ENCODE data around the gene EIF4E1B. TPM values are rescaled to one million over a fixed set of nuclear protein-coding genes. Genes with fewer than 3 reads are reported as not detected.

EIF4E1B gene
- total RNA-seq, 1 experiment from 2014 or later, result not detected

DNA sequence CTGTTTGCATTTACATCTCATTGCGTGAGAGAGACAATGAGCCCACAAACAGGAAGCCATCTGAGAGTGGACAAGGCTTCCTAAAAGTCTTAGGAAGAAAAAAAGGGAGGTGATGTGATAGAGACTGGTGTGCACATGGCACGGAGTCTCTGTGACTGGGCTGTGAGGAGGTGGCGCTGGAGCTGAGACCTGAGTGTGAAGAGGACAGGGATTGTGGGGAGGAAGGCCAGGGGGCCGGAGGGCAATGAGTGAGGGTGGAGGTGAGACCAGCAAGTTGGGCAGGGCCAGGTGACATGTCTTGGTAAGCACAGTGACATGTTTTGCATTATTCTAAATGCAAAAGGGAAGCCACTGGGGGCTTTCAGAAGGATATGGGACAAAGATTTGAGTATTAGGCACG is 61.9 kb downstream of the EIF4E1B start:
- peak overlapping the region; percentile 73 for H3K27ac Mint-ChIP-seq (ENCODE audit: unreplicated experiment)
- CTCF ChIA-PET, result interaction anchor here (2.8 kb wide), 1 partner anchor 31 kb away, joined by 10 read pairs; no protein-coding TSS in a partner anchor
- peaks cover 29% of the 10 kb centered on the region for H3K4me1 Mint-ChIP-seq (ENCODE audit: low read depth, unreplicated experiment)
- intact Hi-C loops (cut with micrococcal nuclease; ENCODE audit: unreplicated experiment), result no loop called here
- H3K4me3 Mint-ChIP-seq (ENCODE audit: low read depth, unreplicated experiment), result peak overlapping the region; percentile 66
- no peak for TF ChIP-seq CTCF (IDR thresholded peaks at IDR 0.05; ENCODE audit: unreplicated experiment)
- H3K27me3 Mint-ChIP-seq (ENCODE audit: unreplicated experiment), result peaks cover 33% of the 10 kb centered on the region
- peaks cover 5% of the 10 kb centered on the region for H3K36me3 Mint-ChIP-seq (ENCODE audit: insufficient read depth, unreplicated experiment)
- no TSS peak for BruUV-seq (replicated peaks)
- peak; percentile 19 for DNase-seq
- no peaks in the 10 kb centered on the region for H3K9me3 Mint-ChIP-seq (ENCODE audit: low read depth, unreplicated experiment)

- H3K27me3 Mint-ChIP-seq (ENCODE audit: unreplicated experiment), result peaks cover 39% of the 10 kb centered on the region
Measured at GRCh38 chr5:176692839-176693476, 62.5 kb downstream of the EIF4E1B start.

DNA sequence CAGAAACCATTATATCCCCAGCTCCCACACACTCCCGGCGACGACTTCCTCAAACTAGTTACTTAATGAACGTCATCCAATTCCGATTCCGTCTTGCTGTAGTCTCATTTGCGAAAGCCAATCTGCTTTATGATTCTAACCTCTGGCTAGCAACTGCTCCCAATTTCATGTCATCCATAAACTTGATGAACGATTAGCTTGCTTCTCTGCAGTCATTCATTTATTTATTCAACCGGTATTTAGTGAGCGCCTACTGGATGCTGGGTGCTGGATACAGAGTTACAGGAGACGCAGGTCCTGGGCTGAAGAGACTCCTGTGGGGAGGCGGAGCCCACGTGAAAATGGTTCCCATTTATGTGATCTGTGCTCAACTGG is 63.0 kb downstream of the EIF4E1B start:
- H3K36me3 Mint-ChIP-seq (ENCODE audit: insufficient read depth, unreplicated experiment), result peaks cover 5% of the 10 kb centered on the region
- H3K27me3 Mint-ChIP-seq (ENCODE audit: unreplicated experiment), result peaks cover 44% of the 10 kb centered on the region
- peak overlapping the region; percentile 66 for H3K4me3 Mint-ChIP-seq (ENCODE audit: low read depth, unreplicated experiment)
- TF ChIP-seq CTCF (IDR thresholded peaks at IDR 0.05; ENCODE audit: unreplicated experiment), result no peak
- peak; percentile 43 for DNase-seq
- H3K27ac Mint-ChIP-seq (ENCODE audit: unreplicated experiment), result peak overlapping the region; percentile 73
- no peaks in the 10 kb centered on the region for H3K9me3 Mint-ChIP-seq (ENCODE audit: low read depth, unreplicated experiment)
- intact Hi-C loops (cut with micrococcal nuclease; ENCODE audit: unreplicated experiment), result no loop called here
- no TSS peak for BruUV-seq (replicated peaks)
- CTCF ChIA-PET, result interaction anchor here (0.6 to 2.8 kb wide), 7 partner anchors 9 to 311 kb away, joined by 3 to 10 read pairs (median 3); no protein-coding TSS in a partner anchor
- peaks cover 29% of the 10 kb centered on the region for H3K4me1 Mint-ChIP-seq (ENCODE audit: low read depth, unreplicated experiment)

More at GRCh38 chr5:176692839-176693476, 62.5 kb downstream of the EIF4E1B start:
- Mint-ChIP-seq H3K4me3 (ENCODE audit: low read depth, unreplicated experiment) (peak overlapping the region; percentile 66), H3K36me3 (ENCODE audit: insufficient read depth, unreplicated experiment) (peaks cover 5% of the 10 kb centered on the region), H3K4me1 (ENCODE audit: low read depth, unreplicated experiment) (peaks cover 29% of the 10 kb centered on the region), H3K27ac (ENCODE audit: unreplicated experiment) (peak overlapping the region; percentile 73), H3K9me3 (ENCODE audit: low read depth, unreplicated experiment) (no peaks in the 10 kb centered on the region)
- BruUV-seq (replicated peaks), result no TSS peak
- intact Hi-C loops (cut with micrococcal nuclease; ENCODE audit: unreplicated experiment), result no loop called here
- no peak for TF ChIP-seq CTCF (IDR thresholded peaks at IDR 0.05; ENCODE audit: unreplicated experiment)
- DNase-seq, result peak; percentile 35
- CTCF ChIA-PET, result interaction anchor here (0.6 to 2.8 kb wide), 7 partner anchors 10 to 312 kb away, joined by 3 to 10 read pairs (median 3); no protein-coding TSS in a partner anchor

DNA sequence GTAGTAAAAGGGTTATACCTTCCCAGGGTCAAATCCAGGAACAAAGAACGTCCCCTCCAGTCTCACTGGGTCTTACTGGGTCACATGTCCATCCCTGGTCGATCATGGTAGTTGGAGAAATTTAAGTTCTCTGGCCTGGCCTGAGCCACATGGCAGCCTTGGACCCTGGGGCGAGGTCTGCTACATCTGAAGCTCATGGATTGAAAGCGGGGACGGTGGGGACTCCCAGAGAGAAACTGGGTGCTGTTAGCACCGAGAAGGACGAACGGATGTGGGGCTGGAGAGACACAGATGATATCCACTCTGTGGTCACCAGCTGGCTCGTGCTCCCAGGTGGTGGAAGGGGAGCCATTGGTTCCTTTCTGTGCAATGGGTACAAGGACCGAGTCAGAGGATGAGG is 63.7 kb downstream of the EIF4E1B start:
- H3K4me1 Mint-ChIP-seq (ENCODE audit: low read depth, unreplicated experiment), result peaks cover 29% of the 10 kb centered on the region
- DNase-seq, result no peak
- H3K27ac Mint-ChIP-seq (ENCODE audit: unreplicated experiment), result no peak overlapping the region
- BruUV-seq (replicated peaks), result no TSS peak
- intact Hi-C loops (cut with micrococcal nuclease; ENCODE audit: unreplicated experiment), result no loop called here
- H3K27me3 Mint-ChIP-seq (ENCODE audit: unreplicated experiment), result peaks cover 48% of the 10 kb centered on the region
- no peak overlapping the region for H3K4me3 Mint-ChIP-seq (ENCODE audit: low read depth, unreplicated experiment)
- no peaks in the 10 kb centered on the region for H3K9me3 Mint-ChIP-seq (ENCODE audit: low read depth, unreplicated experiment)
- no peak for TF ChIP-seq CTCF (IDR thresholded peaks at IDR 0.05; ENCODE audit: unreplicated experiment)
- CTCF ChIA-PET, result interaction anchor here (1.2 to 2.8 kb wide), 3 partner anchors 17 to 33 kb away, joined by 4 to 10 read pairs (median 5); no protein-coding TSS in a partner anchor
- H3K36me3 Mint-ChIP-seq (ENCODE audit: insufficient read depth, unreplicated experiment), result peaks cover 5% of the 10 kb centered on the region
